Activated naive CD8-positive, alpha-beta T cell treated with anti-CD3 and anti-CD28 coated beads, Interleukin-2, amount 10 ng/mL, durations not matched to agents 7 days and 5 days (primary cell): ENCODE measurements around the gene CEP120. TPM values are rescaled to one million over a fixed set of nuclear protein-coding genes. Genes with fewer than 3 reads are reported as not detected.

Experiments used
- ATAC-seq: fragments of 150-1000 bp; cut with Tn5 transposase; one replicate; pipeline ENCODE4 v1.10.0; 2021; ENCODE audit warnings: low read depth, moderate library complexity
- POLR2A ChIA-PET: fragments of 350-600 bp; sonication (Branson Sonifier 250); formaldehyde crosslinking; loops from one replicate; lab custom pipeline; 2021; ENCODE audit warnings: antibody characterized with exemption; lab: Charles Lee
- DNase-seq: peaks from one replicate; pipeline ENCODE4 v3.0.0; 2021
- H3K27ac Mint-ChIP-seq: one replicate; pipeline ENCODE4 v1.8.0; 2022; ENCODE audit warnings: mild to moderate bottlenecking, mixed read lengths
- H3K27me3 Mint-ChIP-seq: one replicate; pipeline ENCODE4 v1.8.0; 2022; ENCODE audit warnings: mild to moderate bottlenecking, moderate library complexity, mixed read lengths
- H3K36me3 Mint-ChIP-seq: one replicate; pipeline ENCODE4 v1.8.0; 2021; ENCODE audit warnings: mild to moderate bottlenecking, mixed read lengths
- H3K4me1 Mint-ChIP-seq: one replicate; pipeline ENCODE4 v1.8.0; 2021; ENCODE audit warnings: mixed read lengths
- H3K4me3 Mint-ChIP-seq: one replicate; pipeline ENCODE4 v1.8.0; 2022; ENCODE audit warnings: mild to moderate bottlenecking, moderate library complexity, mixed read lengths
- H3K9me3 Mint-ChIP-seq: one replicate; pipeline ENCODE4 v1.8.0; 2021; ENCODE audit warnings: mixed read lengths
- total RNA-seq, 2 experiments: library from RNA; stranded (reverse); gene quantifications; one replicate each; pipeline ENCODE4 v1.2.3, GENCODE V29; 2021

CEP120 gene
- total RNA-seq, 2 experiments from 2014 or later, result 41.7 to 42.8 TPM

DNA sequence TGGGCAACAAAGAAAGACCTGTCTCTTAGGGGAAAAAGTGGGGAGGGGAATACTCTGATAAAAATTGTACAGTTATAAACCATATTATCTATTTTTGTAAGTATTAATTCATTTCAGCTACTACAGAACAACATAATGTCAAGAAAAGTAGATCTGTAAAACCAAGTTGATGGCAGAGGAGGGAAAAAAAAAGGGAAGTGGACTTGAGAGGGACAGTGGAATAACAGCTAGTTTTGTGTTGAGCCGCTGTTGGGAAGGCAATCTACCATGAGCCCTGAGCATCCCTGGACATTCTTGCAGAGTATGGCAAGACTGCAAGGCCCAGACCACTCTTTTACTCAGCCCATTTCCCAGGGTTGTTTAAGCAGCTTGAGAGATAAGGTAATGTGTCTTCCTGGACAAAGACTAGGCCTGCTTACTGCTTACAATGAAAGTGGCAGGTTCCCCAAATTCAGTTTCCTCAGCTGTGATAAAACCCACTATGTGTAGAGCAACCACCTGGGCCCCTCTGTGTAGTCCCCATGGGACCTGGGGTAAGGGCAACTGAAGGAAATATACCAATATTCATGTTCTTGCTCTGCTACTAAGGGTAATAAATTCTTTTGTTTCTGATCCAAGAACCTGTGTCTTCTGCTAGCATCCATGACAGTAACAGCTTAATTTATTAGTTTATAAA lies 25.0 kb downstream of the CEP120 start:
- Mint-ChIP-seq H3K9me3 (no peaks in the 10 kb centered on the region), H3K4me1 (no peaks in the 10 kb centered on the region), H3K36me3 (peaks cover 32% of the 10 kb centered on the region), H3K27me3 (no peaks in the 10 kb centered on the region), H3K27ac (no peak overlapping the region), H3K4me3 (no peak overlapping the region)
- ATAC-seq (no peak), DNase-seq (no peak)
- POLR2A ChIA-PET, result no interaction called here

GRCh38 chr5:123397538-123397937 lies 25.7 kb downstream of the CEP120 start:
- no peak for ATAC-seq
- H3K36me3 Mint-ChIP-seq, result peaks cover 30% of the 10 kb centered on the region
- H3K4me1 Mint-ChIP-seq, result no peaks in the 10 kb centered on the region
- H3K9me3 Mint-ChIP-seq, result no peaks in the 10 kb centered on the region
- POLR2A ChIA-PET, result no interaction called here
- H3K27ac Mint-ChIP-seq, result no peak overlapping the region
- no peaks in the 10 kb centered on the region for H3K27me3 Mint-ChIP-seq
- H3K4me3 Mint-ChIP-seq, result no peak overlapping the region
- DNase-seq, result no peak

GRCh38 chr5:123391009-123391408 lies 32.2 kb downstream of the CEP120 start:
- POLR2A ChIA-PET, result no interaction called here
- no peaks in the 10 kb centered on the region for H3K27me3 Mint-ChIP-seq
- no peaks in the 10 kb centered on the region for H3K4me1 Mint-ChIP-seq
- H3K4me3 Mint-ChIP-seq, result no peak overlapping the region
- H3K36me3 Mint-ChIP-seq, result peaks cover 17% of the 10 kb centered on the region
- H3K9me3 Mint-ChIP-seq, result no peaks in the 10 kb centered on the region
- H3K27ac Mint-ChIP-seq, result no peak overlapping the region
- no peak for ATAC-seq
- no peak for DNase-seq

DNA sequence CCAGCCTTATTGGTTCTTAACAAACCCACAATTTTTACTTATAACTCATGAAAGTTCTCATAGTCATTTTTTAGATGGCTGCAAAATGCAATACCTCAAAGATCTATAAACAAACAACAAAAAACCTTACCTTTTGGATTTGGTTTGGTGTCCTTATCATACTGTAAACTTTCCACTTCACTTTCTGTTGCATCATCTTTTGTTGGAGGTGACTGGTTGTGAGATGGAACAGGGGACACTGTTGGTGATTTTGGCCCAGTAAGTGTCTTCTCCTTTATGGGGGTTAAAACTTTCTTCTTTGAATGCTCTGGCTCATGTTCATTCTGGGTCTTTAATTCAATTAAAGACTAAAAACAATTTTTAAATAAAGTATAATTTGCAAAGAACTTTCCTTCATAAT lies 33.4 kb downstream of the CEP120 start:
- Mint-ChIP-seq H3K4me1 (no peaks in the 10 kb centered on the region), H3K27ac (no peak overlapping the region), H3K27me3 (no peaks in the 10 kb centered on the region), H3K9me3 (no peaks in the 10 kb centered on the region), H3K4me3 (no peak overlapping the region), H3K36me3 (peaks cover 18% of the 10 kb centered on the region)
- POLR2A ChIA-PET, result no interaction called here
- no peak for DNase-seq
- no peak for ATAC-seq

- Mint-ChIP-seq H3K27me3 (no peaks in the 10 kb centered on the region), H3K4me1 (no peaks in the 10 kb centered on the region), H3K27ac (no peak overlapping the region), H3K4me3 (no peak overlapping the region), H3K36me3 (peaks cover 21% of the 10 kb centered on the region), H3K9me3 (no peaks in the 10 kb centered on the region)
- DNase-seq (no peak), ATAC-seq (no peak)
- POLR2A ChIA-PET, result no interaction called here
These were observed 35.9 kb downstream of the CEP120 start for GRCh38 chr5:123387313-123387712.

DNA sequence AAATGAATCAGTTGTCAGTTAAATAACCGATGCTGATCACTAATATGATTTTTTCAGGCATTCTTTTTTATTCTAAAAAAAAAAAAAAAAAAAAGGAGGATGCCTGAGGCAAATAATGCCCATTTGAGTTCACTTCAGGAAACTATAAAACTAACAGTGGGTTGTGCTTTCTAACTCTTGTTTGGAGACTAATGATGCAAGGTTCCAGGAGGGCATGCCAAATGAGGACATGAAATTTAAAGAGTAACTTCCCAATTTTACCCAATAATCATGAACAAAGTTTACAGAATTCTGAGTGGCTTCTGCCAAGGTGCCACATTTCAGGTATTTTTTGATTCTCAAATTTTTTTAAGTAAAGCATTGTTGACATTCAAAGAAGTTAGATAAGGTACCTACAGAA lies 41.0 kb downstream of the CEP120 start:
- H3K27ac Mint-ChIP-seq, result no peak overlapping the region
- peaks cover 3% of the 10 kb centered on the region for H3K4me1 Mint-ChIP-seq
- H3K27me3 Mint-ChIP-seq, result no peaks in the 10 kb centered on the region
- DNase-seq, result no peak
- ATAC-seq, result no peak
- no peak overlapping the region for H3K4me3 Mint-ChIP-seq
- H3K9me3 Mint-ChIP-seq, result no peaks in the 10 kb centered on the region
- H3K36me3 Mint-ChIP-seq, result peaks cover 24% of the 10 kb centered on the region
- POLR2A ChIA-PET, result no interaction called here

GRCh38 chr5:123371575-123372179 lies 51.5 kb downstream of the CEP120 start:
- DNase-seq, result no peak
- H3K4me1 Mint-ChIP-seq, result no peaks in the 10 kb centered on the region
- no peak overlapping the region for H3K27ac Mint-ChIP-seq
- ATAC-seq, result no peak
- H3K9me3 Mint-ChIP-seq, result no peaks in the 10 kb centered on the region
- no peaks in the 10 kb centered on the region for H3K27me3 Mint-ChIP-seq
- POLR2A ChIA-PET, result no interaction called here
- H3K36me3 Mint-ChIP-seq, result peaks cover 39% of the 10 kb centered on the region
- H3K4me3 Mint-ChIP-seq, result no peak overlapping the region

DNA sequence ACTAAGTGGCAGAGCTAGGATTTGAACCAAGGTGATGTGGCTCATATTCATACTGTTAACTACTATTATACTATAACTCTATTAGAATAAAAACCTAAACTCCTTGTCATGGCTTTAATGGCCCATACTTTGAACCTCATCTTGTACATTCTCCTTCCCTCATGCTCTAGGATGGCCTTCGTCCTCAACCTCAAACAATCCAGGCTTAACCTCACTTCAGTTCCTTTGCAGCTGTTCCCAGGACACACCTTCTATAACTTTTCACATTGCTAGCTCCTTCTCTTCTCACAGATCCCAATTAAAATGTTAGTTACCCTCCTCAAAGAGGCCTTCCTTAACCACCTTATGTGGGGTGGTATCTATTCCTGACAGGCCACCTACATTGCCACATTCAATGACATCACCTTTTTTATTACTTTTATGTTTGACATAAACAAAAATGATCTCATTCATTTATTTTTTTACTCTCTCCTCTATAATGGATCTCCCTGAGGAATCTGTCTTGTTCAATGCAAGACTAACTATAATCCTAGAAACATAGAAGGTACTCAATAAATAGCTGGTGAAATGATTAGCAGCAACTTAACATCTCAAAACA lies 53.7 kb downstream of the CEP120 start:
- DNase-seq (no peak), ATAC-seq (no peak)
- H3K27me3 Mint-ChIP-seq, result no peaks in the 10 kb centered on the region
- no peak overlapping the region for H3K4me3 Mint-ChIP-seq
- H3K9me3 Mint-ChIP-seq, result no peaks in the 10 kb centered on the region
- POLR2A ChIA-PET, result interaction anchor here (1.3 kb wide), 1 partner anchor 54 kb away, joined by 3 read pairs; the partner anchor contains the start of gene CEP120
- no peak overlapping the region for H3K27ac Mint-ChIP-seq
- no peaks in the 10 kb centered on the region for H3K4me1 Mint-ChIP-seq
- peaks cover 28% of the 10 kb centered on the region for H3K36me3 Mint-ChIP-seq

DNA sequence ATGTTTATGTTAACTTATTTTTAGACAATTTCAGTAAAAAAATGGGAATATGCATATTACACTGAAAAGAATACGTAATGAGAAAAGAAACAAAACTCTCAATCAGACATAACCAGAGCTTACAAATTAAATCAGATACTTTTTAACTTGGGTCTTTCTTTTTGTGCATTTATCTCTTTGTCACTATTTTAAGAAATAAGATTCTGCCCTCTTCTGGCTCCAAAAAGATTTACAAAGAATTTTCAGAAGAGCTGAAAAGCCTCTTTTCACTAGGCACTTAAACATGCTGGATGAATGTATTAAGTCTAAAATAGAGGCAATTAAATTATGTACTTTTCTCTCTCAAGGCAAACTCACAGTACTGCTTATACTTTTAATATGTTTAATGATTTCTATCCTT lies 55.5 kb downstream of the CEP120 start:
- POLR2A ChIA-PET, result no interaction called here
- H3K27me3 Mint-ChIP-seq, result no peaks in the 10 kb centered on the region
- no peak overlapping the region for H3K4me3 Mint-ChIP-seq
- no peak overlapping the region for H3K27ac Mint-ChIP-seq
- peaks cover 19% of the 10 kb centered on the region for H3K36me3 Mint-ChIP-seq
- H3K9me3 Mint-ChIP-seq, result no peaks in the 10 kb centered on the region
- no peaks in the 10 kb centered on the region for H3K4me1 Mint-ChIP-seq
- no peak for DNase-seq
- no peak for ATAC-seq

DNA sequence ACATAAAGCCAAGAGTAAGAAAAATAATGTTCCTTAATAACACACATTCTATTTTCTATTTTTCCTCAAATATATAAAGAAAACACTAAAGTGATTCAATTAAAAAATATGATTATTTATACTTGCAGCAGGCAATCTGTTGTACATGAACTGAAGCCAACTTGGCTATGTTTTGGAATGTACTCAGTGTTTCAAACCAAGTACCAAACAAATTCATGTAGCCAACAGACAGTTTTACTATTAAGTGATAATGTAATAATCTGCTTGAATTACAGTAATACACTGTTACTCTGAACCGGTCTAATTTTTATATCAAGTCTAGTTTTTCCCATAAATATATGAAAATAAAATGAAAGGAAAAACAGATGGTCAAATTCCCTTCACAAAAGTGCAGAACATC lies 58.0 kb downstream of the CEP120 start:
- Mint-ChIP-seq H3K36me3 (peaks cover 24% of the 10 kb centered on the region), H3K27ac (no peak overlapping the region), H3K9me3 (no peaks in the 10 kb centered on the region), H3K4me3 (no peak overlapping the region), H3K27me3 (no peaks in the 10 kb centered on the region), H3K4me1 (no peaks in the 10 kb centered on the region)
- POLR2A ChIA-PET, result no interaction called here
- ATAC-seq (no peak), DNase-seq (no peak)

- Mint-ChIP-seq H3K36me3 (peaks cover 24% of the 10 kb centered on the region), H3K27ac (no peak overlapping the region), H3K4me3 (no peak overlapping the region), H3K27me3 (no peaks in the 10 kb centered on the region), H3K4me1 (no peaks in the 10 kb centered on the region), H3K9me3 (no peaks in the 10 kb centered on the region)
- POLR2A ChIA-PET, result no interaction called here
- no peak for DNase-seq
- ATAC-seq, result no peak
These were observed 58.6 kb downstream of the CEP120 start for GRCh38 chr5:123364441-123365155.

- POLR2A ChIA-PET, result no interaction called here
- Mint-ChIP-seq H3K27ac (no peak overlapping the region), H3K27me3 (no peaks in the 10 kb centered on the region), H3K9me3 (no peaks in the 10 kb centered on the region), H3K4me3 (no peak overlapping the region), H3K4me1 (no peaks in the 10 kb centered on the region), H3K36me3 (peaks cover 33% of the 10 kb centered on the region)
- DNase-seq, result no peak
- no peak for ATAC-seq
These were observed 62.3 kb downstream of the CEP120 start for GRCh38 chr5:123360910-123361309.

DNA sequence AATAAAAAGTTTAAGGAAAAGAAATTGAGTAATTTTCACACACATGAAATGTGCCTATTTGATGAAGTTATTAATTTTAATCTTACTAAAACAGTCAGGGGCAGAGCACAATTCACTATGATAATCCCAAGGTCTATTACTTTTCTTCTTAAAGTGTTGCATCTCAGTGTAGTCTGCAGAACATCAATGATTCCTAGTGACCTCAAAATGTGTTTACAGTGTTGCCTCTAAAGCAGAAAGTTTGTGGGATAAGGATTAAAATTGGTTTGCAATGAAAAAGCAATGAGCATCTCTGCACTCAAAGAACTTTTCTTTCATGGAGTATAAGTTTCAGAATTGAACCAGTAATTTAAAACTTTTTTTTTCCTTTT lies 63.0 kb downstream of the CEP120 start:
- H3K36me3 Mint-ChIP-seq, result peaks cover 36% of the 10 kb centered on the region
- no peaks in the 10 kb centered on the region for H3K27me3 Mint-ChIP-seq
- no peak overlapping the region for H3K27ac Mint-ChIP-seq
- no peak overlapping the region for H3K4me3 Mint-ChIP-seq
- DNase-seq (no peak), ATAC-seq (no peak)
- H3K4me1 Mint-ChIP-seq, result no peaks in the 10 kb centered on the region
- POLR2A ChIA-PET, result no interaction called here
- H3K9me3 Mint-ChIP-seq, result peaks cover 2% of the 10 kb centered on the region
